SKM-1 treated with dmso at 0.1 percent for 144 hours (cell line): Measurements from ENCODE around the gene GOLGA6L10.
"Not testable (repeated sequence)": the region's sequence is repeated elsewhere in the genome, so short reads cannot be mapped to it uniquely, and the experiment has no call there.

Experiments used
- DNase-seq: peaks from one replicate; lab custom pipeline; 2025; ENCODE audit not compliant: unreplicated experiment; lab: John Stamatoyannopoulos, UW

The GOLGA6L10 gene

GRCh38 chr15:82318281-82318680 is 31.0 kb downstream of the GOLGA6L10 start:
- not testable (repeated sequence) for DNase-seq

GRCh38 chr15:82317516-82317915 is 31.8 kb downstream of the GOLGA6L10 start:
- DNase-seq: not testable (repeated sequence)

- DNase-seq: no peak
These were observed 32.2 kb downstream of the GOLGA6L10 start for GRCh38 chr15:82317091-82317489.

- not testable (repeated sequence) for DNase-seq
These were observed 32.8 kb downstream of the GOLGA6L10 start for GRCh38 chr15:82316247-82317090.

GRCh38 chr15:82315519-82316246 is 33.6 kb downstream of the GOLGA6L10 start:
- no peak for DNase-seq

- DNase-seq: no peak
These were observed 34.3 kb downstream of the GOLGA6L10 start for GRCh38 chr15:82314769-82315518.

GRCh38 chr15:82313951-82314768 is 35.1 kb downstream of the GOLGA6L10 start:
- DNase-seq: not testable (repeated sequence)

- no peak for DNase-seq
These were observed 35.8 kb downstream of the GOLGA6L10 start for GRCh38 chr15:82313446-82313845.

- DNase-seq: no peak
These were observed 36.5 kb downstream of the GOLGA6L10 start for GRCh38 chr15:82312586-82313349.

- DNase-seq: not testable (repeated sequence)
These were observed 38.0 kb downstream of the GOLGA6L10 start for GRCh38 chr15:82311321-82311720.

- DNase-seq: no peak
These were observed 39.5 kb downstream of the GOLGA6L10 start for GRCh38 chr15:82309802-82310201.

- DNase-seq: no peak
These were observed 41.6 kb downstream of the GOLGA6L10 start for GRCh38 chr15:82307714-82308081.

- DNase-seq: no peak
These were observed 42.2 kb downstream of the GOLGA6L10 start for GRCh38 chr15:82306791-82307713.

GRCh38 chr15:82305621-82306048 is 43.6 kb downstream of the GOLGA6L10 start:
- DNase-seq: no peak

GRCh38 chr15:82304778-82305090 is 44.5 kb downstream of the GOLGA6L10 start:
- DNase-seq: no peak

GRCh38 chr15:82303956-82304777 is 45.1 kb downstream of the GOLGA6L10 start:
- no peak for DNase-seq

- DNase-seq: no peak
These were observed 47.8 kb downstream of the GOLGA6L10 start for GRCh38 chr15:82301296-82302016.
